ENCODE results near the gene ASTN2. TPM values are rescaled to one million over a fixed set of nuclear protein-coding genes. Genes with fewer than 3 reads are reported as not detected.

ASTN2 gene
- polyA plus RNA-seq, 1 donor from 2014 or later: 6.8 TPM

GRCh38 chr9:117403848-117404247 is 11.0 kb downstream of the ASTN2 start:
- no peaks in the 10 kb centered on the region for H4K20me1 ChIP-seq (ENCODE audit: insufficient read depth)
- no peaks in the 10 kb centered on the region for H3K27me3 ChIP-seq (ENCODE audit: insufficient read depth, low read depth, low read length)
- TF ChIP-seq EZH2 (IDR thresholded peaks at IDR 0.05; ENCODE audit: borderline replicate concordance, insufficient read depth, low read length, poor library complexity, severe bottlenecking) (no peak), REST (IDR thresholded peaks at IDR 0.05; ENCODE audit: borderline replicate concordance) (no peak), EP300 (conservative IDR thresholded peaks at IDR 0.05; ENCODE audit: poor library complexity, severe bottlenecking) (no peak), RAD21 (conservative IDR thresholded peaks at IDR 0.05) (no peak), TAF1 (IDR thresholded peaks at IDR 0.05; ENCODE audit: low read depth) (no peak), POLR2AphosphoS5 (IDR thresholded peaks at IDR 0.05) (no peak), SMC3 (conservative IDR thresholded peaks at IDR 0.05; ENCODE audit: poor library complexity) (no peak), MXI1 (conservative IDR thresholded peaks at IDR 0.05; ENCODE audit: poor library complexity, severe bottlenecking) (no peak), CTCF (IDR thresholded peaks at IDR 0.05; ENCODE audit: poor library complexity, severe bottlenecking) (no peak)
- H3F3A ChIP-seq (ENCODE audit: insufficient read depth, low read length, poor library complexity, severe bottlenecking): no peaks in the 10 kb centered on the region
- H3K4me2 ChIP-seq (ENCODE audit: low read length): no peak overlapping the region
- H2AFZ ChIP-seq (ENCODE audit: low read depth, low read length): no peak overlapping the region
- H3K9me2 ChIP-seq (ENCODE audit: insufficient read depth, low read length): no peaks in the 10 kb centered on the region
- no peak overlapping the region for H3K4me3 ChIP-seq (ENCODE audit: low read length)
- no peak overlapping the region for H3K27ac ChIP-seq (ENCODE audit: low read length)
- no peaks in the 10 kb centered on the region for H3K9me3 ChIP-seq (ENCODE audit: low read length)
- no peaks in the 10 kb centered on the region for H3K36me3 ChIP-seq (ENCODE audit: insufficient read depth, low read length)
- H3K9ac ChIP-seq (ENCODE audit: low read length): no peak overlapping the region
- no peaks in the 10 kb centered on the region for H3K79me2 ChIP-seq (replicated peaks; ENCODE audit: insufficient read depth, low read length)

- no peak for TF ChIP-seq EZH2 (IDR thresholded peaks at IDR 0.05; ENCODE audit: borderline replicate concordance, insufficient read depth, low read length, poor library complexity, severe bottlenecking)
- TF ChIP-seq MXI1 (conservative IDR thresholded peaks at IDR 0.05; ENCODE audit: poor library complexity, severe bottlenecking): no peak
- H3K27ac ChIP-seq (ENCODE audit: low read length): no peak overlapping the region
Observed at GRCh38 chr9:117403403-117403811, 11.4 kb downstream of the ASTN2 start.

GRCh38 chr9:117400171-117400570 is 14.7 kb downstream of the ASTN2 start:
- Histone ChIP-seq H3K9me3 (ENCODE audit: low read length) (no peaks in the 10 kb centered on the region), H3K4me2 (ENCODE audit: low read length) (no peak overlapping the region), H3K4me3 (ENCODE audit: low read length) (no peak overlapping the region), H3F3A (ENCODE audit: insufficient read depth, low read length, poor library complexity, severe bottlenecking) (no peaks in the 10 kb centered on the region), H3K79me2 (replicated peaks; ENCODE audit: insufficient read depth, low read length) (no peaks in the 10 kb centered on the region), H3K27me3 (ENCODE audit: insufficient read depth, low read depth, low read length) (no peaks in the 10 kb centered on the region), H3K9ac (ENCODE audit: low read length) (no peak overlapping the region), H3K9me2 (ENCODE audit: insufficient read depth, low read length) (no peaks in the 10 kb centered on the region), H3K36me3 (ENCODE audit: insufficient read depth, low read length) (no peaks in the 10 kb centered on the region), H4K20me1 (ENCODE audit: insufficient read depth) (no peaks in the 10 kb centered on the region), H2AFZ (ENCODE audit: low read depth, low read length) (no peak overlapping the region), H3K27ac (ENCODE audit: low read length) (no peak overlapping the region)
- no peak for TF ChIP-seq RAD21 (conservative IDR thresholded peaks at IDR 0.05)
- TF ChIP-seq MXI1 (conservative IDR thresholded peaks at IDR 0.05; ENCODE audit: poor library complexity, severe bottlenecking): no peak
- TF ChIP-seq SMC3 (conservative IDR thresholded peaks at IDR 0.05; ENCODE audit: poor library complexity): no peak
- no peak for TF ChIP-seq TAF1 (IDR thresholded peaks at IDR 0.05; ENCODE audit: low read depth)
- TF ChIP-seq CTCF (IDR thresholded peaks at IDR 0.05; ENCODE audit: poor library complexity, severe bottlenecking): no peak
- no peak for TF ChIP-seq EP300 (conservative IDR thresholded peaks at IDR 0.05; ENCODE audit: poor library complexity, severe bottlenecking)
- no peak for TF ChIP-seq EZH2 (IDR thresholded peaks at IDR 0.05; ENCODE audit: borderline replicate concordance, insufficient read depth, low read length, poor library complexity, severe bottlenecking)
- TF ChIP-seq POLR2AphosphoS5 (IDR thresholded peaks at IDR 0.05): no peak
- TF ChIP-seq REST (IDR thresholded peaks at IDR 0.05; ENCODE audit: borderline replicate concordance): no peak

More at GRCh38 chr9:117403403-117403811, 11.4 kb downstream of the ASTN2 start:
- H3K9me3 ChIP-seq (ENCODE audit: low read length): no peaks in the 10 kb centered on the region
- no peak overlapping the region for H3K4me2 ChIP-seq (ENCODE audit: low read length)
- H3K9me2 ChIP-seq (ENCODE audit: insufficient read depth, low read length): no peaks in the 10 kb centered on the region
- no peaks in the 10 kb centered on the region for H3K79me2 ChIP-seq (replicated peaks; ENCODE audit: insufficient read depth, low read length)
- no peak overlapping the region for H3K9ac ChIP-seq (ENCODE audit: low read length)
- H4K20me1 ChIP-seq (ENCODE audit: insufficient read depth): no peaks in the 10 kb centered on the region
- no peak overlapping the region for H2AFZ ChIP-seq (ENCODE audit: low read depth, low read length)
- no peaks in the 10 kb centered on the region for H3K27me3 ChIP-seq (ENCODE audit: insufficient read depth, low read depth, low read length)
- H3K4me3 ChIP-seq (ENCODE audit: low read length): no peak overlapping the region
- H3K36me3 ChIP-seq (ENCODE audit: insufficient read depth, low read length): no peaks in the 10 kb centered on the region
- no peaks in the 10 kb centered on the region for H3F3A ChIP-seq (ENCODE audit: insufficient read depth, low read length, poor library complexity, severe bottlenecking)
